Measurements from ENCODE around the gene CYSTM1.
"Not testable (repeated sequence)": the region's sequence is repeated elsewhere in the genome, so short reads cannot be mapped to it uniquely, and the experiment has no call there.

Gene CYSTM1

DNA sequence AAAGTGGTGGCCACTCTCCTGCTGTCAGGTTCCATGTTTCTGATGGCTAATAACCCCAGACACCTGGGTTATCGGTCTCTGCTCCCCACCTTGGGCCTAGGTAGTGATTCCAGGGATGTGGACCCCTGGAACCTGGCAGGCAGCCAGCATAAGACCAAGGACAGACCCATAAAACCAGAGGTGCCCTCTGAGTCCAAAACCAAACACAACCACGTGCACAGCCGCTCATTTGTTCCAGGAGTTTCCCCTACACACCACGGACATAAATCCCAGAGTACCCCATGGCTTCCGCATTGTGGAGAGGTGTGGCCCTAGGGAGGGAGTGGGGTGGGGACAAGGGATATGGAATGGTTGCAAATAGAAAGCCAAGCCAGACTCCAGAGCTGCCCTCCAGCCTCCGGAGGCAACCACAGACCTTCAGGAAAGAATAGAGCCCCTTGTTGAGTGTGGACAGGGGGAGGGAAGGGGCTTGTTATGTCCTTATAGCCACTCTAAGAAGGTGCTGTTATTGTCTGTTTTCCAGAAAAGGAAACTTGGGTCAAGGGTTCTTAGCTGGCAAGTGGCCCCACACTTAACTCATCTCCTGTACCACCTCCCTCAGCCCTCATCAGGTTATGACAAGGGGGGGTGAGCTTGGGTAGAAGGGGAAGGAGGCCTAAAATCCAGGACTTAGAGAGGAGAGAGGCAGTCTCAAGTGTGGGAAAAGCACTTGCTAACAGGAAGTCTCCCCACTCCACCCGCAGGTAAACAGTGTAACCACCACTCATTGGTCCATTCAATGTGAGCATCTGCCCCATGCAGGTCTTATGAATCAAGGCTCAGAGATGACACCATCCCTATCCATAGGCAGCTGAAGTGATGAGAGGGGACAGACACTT lies 23.6 kb upstream of the CYSTM1 start:
- DNase-seq, result no peak

DNA sequence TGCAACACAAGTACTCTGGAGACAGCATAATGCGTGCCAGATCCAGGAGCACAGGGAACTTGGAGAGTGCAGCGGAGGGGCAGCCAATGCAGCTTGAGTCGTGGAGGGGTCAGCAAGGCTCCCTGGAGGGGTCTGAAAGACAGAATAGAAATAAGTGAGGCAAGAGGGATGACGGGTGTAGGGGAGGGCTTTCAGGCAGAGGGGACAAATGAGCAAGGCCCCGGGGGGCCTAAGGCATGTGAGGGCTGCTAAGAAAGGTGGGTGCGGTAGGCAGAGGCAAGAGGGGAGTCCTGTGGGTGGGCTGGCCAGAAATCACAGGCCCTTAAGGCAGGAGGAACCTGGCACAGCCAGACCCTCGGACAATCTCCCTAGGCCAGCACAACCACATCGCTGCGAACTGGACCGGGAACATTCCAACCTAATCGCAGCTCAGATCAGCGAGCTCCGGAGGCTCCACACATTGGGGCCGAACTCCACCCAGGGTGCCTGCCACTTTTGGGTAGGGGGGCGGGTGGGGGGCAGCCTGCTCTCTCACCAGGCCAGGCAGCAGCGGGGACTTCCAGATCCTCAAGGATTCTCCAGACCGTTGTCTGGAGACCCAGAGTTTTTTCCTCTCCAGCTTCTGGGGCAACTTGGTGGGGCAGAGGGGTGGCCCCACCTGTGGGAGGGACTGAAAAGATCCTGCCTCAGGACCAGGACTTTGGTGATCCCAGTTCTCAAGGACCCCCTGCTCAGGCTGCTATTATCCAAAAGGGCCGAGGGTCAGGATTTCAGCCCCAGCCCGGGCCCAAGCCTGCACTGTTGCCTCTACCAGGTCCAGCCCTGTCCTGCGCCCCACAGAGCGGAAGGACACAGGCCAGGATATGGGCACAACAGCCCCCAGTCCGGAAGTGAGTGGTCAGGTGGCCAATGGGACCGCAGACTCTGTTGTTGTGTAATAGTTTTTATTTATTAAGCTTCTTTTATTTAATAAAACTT lies 22.7 kb upstream of the CYSTM1 start:
- no peak for DNase-seq

DNA sequence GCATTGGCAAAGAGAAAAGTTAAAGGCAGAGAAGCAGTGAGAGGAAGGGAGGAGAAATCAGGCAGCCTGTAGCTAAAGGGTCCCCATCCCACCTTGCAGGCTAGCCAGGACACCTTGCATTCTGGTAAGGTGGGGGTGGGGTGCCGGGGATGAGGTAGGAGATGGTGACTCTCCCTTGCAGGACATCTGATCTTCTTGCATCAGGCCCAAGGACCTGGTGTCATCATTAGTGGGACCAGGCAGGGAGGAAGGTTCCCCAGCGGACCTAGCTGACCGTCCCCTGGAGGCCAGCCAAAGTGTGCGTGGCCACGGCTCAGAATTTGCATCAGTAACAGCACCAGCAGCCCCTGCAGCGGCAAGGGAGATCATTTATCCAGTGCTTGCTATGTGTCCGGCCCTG lies 21.7 kb upstream of the CYSTM1 start:
- no peak for DNase-seq

DNA sequence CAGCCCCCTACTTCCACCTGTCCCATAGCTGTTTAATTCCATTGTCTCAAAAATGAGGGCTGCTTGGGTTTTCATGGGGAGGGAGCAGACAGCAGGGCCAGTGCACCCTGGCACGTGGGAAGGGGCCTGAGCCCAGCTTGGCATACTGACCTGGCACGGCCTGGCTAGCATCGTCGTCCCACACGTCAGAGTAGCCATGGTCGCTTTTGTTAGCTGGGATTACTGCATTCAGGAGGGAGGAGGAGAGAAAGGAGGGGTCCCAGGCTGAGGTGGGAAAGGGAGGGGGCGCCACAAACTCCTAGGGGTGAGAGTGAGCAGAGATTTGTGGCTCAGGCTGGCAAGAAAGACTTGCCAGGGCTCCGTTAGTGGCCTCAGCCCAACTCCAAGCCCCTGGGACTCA lies 21.1 kb upstream of the CYSTM1 start:
- DNase-seq, result no peak

DNA sequence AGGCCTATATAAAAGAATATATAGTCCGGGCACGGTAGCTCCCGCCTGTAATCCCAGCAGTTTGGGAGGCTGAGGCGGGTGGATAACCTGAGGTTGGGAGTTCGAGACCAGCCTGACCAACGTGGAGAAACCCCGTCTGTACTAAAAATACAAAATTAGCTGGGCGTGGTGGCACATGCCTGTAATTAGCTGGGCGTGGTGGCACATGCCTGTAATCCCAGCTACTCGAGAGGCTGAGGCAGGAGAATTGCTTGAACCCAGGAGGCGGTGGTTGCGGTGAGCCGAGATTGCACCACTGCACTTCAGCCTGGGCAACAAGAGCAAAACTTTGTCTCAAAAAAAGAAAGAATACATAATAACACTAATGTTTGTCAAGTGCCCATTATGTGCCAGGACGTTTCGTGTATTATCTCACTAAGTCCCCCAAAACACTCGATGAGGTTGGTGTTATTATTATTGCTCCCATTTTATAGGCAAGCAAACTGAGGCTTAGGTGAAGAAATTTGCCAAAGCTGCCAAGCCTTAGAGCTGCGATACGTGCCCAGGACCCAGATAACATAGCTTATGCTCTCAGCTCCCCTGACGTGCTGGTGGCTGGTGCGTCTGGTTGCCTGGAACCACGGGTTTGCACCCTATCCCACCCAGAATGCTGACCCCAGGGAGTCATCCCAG lies 20.1 kb upstream of the CYSTM1 start:
- not testable (repeated sequence) for DNase-seq

DNA sequence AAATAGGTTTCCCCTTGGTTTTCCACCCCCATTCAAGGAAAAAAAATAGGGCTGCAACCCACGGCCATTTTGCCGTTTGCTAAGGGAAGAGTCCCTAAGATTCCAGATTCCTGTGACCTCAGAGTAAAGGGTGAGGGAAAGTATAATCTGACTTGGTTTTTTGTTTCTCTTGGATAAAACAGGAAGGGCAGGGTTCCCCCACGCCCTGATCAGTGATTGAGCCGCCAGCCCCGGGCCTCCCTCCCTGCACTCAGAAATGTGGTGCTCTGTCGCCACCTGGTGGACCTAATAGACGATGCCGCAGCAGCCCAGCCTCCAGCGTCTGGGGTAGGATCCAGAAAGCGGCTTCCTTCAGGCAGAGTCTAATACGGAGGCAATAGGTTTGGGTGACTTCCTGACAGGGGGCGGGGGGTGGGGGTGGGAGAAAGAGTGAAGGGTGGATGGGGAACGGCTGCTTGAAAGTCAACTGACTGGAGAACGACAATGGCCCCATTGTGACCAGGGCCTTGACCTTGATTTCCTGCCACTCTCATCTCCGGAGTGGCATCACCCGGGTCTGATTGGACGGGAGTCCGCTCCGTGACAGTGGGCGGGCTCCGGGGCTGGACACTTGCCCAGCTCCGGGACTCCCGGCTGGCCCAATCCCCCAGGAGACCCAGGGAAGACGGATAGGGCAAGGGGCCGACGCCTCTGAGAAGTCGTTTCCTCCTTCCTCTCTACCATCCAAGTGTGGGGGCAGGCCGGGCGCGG lies 17.8 kb upstream of the CYSTM1 start:
- DNase-seq, result peak; percentile 81

DNA sequence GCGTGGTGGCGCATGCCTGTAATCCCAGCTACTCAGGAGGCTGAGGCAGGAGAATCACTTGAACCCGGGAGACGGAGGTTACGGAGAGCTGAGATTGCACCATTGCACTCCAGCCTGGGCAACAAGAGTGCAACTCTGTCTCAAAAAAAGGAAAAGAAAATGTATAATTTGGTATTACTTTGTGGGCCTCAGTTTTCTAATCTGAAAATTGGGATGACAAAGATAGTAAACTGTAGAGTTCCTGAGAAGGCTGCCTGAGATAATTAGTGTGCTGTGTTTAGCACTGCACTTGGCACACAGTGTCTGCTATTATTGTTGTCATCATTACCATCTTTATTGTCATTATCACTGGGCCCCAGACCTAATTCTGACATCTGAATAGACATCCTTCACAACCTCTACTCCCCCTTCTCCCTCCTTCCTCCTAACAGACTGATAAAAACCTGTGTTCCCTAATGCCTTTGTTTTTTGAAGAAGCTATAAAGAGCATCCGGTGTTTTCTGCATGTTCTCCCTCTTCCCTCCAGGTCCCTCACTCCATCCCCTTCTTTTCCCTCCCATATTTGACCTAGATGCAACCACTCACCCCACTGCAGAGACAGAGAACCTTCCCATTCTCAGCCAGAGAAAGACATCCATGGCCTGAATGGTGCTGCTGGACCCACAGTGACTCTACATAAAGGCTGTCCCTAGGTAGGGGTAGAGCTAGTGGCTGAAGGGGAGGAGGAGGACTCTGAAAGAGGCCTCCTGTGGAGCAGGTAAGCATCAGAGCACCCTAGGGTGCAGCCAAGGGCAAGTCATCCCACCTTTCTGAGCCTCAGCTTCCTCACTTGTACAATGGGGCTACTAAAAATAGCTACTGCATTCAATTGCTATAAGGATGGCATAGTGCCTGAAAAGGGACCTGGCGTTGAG lies 15.7 kb upstream of the CYSTM1 start:
- no peak for DNase-seq

DNA sequence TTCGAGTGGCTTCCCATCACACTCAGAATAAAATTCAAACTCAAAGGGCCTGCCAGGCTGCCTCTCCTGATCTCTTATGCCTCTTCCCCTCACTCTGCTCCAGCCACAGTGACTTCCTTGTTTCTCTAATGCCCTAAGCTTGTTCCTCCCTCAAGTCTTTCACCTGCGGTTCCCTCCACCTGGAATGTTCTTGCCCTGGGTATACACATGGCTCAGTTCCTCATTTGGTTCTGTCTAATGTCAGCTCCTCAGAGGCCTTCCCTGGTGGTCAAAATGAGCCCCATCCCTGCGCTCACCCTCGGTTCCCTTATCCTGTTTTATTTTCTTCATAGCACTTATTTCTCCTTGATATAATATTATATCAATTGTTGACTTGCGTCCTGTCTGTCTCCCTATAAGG lies 12.7 kb upstream of the CYSTM1 start:
- no peak for DNase-seq

DNA sequence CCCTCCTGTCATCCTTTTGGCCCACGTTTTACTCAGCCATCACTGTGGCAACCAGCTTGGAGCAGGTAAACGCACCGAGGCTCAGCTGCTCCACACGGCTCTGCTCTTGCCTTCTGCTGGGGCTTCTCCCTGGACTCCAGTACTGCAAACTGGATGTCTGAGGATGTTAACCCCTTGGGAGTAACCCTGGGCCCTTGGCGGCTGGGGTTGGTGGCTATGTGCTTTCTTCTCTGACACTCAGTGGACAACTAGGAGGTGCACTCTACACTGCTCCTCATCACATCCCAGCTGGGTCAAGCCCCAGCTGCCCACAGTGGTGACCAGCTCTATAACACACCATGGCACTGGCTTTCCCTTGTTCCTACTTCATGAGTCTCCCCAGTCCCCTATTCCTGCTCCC lies 12.2 kb upstream of the CYSTM1 start:
- no peak for DNase-seq

DNA sequence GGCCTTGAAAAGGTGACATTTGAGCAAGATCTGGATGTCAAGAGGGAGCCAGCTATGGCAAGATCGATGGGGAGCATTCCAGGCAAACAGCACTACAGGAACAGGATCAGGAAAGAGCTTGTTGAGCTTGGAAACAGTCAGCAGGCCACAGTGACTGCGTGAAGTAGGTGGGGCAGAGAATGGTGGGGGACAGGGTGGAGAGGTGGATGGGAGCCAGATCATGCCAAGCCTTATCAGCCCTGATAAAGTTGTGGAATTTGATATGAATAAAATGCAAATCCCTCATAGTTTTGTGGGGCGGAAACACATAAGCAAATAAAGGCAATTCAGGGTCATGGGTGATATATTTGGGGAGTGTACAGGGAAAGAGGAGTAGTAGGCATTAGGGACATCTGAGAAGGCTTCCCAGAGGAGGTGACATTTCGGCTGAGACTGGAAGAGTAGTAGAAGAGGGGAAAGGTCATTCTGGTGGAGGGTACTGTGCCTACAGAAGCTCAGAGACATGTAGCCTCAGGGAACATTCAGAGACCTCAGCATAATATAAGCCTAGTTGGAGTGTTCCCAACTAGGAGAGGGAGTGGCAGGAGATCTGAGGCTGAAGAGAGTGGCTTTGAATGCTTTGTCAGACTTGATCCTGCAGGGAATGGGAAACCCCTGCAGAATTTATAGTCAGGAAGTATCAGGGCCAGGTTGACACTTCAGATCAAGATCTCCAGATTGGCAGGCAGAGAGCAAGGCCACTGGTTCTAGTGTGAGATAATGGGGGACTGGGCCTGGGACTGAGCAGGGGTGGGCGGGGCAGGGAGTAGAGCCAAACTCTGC lies 9.7 kb upstream of the CYSTM1 start:
- no peak for DNase-seq

DNA sequence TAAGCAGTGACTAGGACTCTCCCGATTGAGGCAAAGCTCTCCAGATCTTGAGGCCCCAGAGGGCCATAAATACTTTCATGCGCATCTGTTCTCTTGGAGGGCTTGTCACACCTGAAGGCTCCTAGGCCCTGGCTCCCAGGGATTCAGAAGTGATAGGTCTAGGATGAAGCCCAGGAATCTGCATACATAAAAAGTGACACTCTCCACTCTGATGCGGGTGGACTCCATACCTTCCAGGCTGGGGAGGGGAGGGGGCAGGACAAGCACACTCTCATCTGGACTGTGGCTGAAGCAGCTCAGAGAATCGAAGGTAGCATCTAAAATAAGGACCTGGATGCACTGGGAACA lies 9.1 kb upstream of the CYSTM1 start:
- DNase-seq, result no peak

DNA sequence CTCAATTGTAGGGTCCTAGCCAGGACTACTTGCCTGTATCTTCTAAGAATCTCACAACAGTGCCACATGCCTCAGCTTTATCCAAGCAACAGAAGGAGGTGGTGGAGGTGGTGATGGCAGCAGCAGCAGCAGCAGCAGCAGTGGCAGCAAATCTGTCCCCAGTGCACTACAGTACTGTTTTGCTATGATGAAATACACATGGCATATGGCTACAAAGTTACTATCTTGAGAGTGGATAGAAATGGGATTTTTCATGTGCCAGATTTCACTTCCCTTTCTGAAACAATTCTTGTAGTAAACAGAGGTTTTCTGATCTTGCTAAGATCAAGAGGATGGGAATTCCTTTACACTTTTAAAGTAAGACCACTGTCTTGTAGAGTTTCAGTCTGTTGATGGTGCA lies 8.1 kb upstream of the CYSTM1 start:
- DNase-seq, result no peak

DNA sequence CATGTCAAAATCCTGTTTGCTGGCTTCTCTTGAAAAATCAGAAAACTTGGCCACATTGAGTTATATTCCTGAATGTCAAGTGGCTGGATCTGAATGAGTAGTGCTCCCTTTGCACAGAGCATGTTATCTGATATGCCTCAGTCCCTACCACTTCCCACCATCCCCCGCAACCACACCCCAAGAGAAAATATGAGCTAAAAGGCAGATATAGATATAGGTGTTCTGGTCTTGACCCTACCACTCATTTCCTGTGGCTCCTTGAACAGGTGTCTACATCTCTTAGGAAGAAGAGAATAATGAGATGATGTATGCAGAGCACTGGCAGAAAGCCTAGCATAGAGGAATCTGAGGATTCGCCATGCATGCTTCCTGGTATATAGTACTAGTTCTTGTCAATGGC lies 6.6 kb upstream of the CYSTM1 start:
- no peak for DNase-seq

DNA sequence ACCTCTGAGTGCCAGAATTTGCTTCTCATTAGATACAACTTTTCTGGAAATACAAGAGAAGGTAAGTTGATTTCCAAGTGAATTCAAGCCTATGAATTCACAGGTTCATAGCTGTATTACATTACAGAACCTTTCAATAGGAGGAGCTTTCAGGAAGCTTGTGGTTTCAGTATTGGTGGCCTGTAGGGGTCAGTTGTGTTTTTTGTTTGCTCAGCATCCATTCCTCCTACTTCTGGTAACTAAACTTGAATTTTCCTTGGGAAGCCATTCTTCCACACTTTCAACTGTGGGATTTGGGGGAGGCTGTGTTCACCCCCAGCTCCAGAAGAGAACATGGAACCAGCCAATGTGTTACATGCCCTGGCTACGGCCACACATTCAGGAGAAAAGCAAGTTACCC lies 5.6 kb upstream of the CYSTM1 start:
- DNase-seq, result no peak

DNA sequence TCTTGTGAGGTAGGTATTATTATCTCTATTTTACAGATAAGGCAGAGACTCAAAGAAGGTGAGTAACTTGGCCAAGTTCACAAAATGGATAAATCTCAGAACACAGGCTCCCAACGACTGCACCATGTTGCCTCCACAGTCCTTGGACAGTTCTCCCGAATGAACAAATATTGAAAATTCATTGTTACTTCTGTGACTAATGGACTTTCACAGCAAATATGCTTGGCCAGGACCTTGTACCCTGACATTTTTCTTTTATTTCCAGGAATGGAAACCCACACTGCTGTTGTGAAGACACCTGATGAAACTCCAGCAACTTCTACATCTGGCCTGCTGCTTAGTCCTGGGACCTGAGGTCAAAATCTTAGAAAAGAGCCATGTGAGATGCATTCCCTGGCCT lies 2.5 kb upstream of the CYSTM1 start:
- no peak for DNase-seq

DNA sequence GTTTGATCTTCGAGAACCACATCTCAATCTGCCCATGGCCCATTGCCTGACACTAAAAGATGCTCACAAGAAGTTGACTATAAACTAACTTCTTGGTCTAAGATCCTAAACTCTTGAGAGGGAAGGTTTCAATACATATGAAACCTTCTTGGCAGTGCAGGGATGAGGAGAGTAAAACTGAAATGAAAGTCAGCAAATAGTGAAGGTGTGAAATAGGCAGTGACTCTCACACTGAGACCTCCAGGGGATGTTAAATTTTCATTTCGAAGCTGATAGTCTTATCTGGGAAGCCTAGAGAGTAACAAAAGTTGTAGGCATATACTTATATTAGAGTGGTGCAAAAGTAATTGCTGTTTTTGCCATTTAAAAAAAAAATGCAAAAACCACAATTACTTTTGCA lies 974 bp upstream of the CYSTM1 start:
- no peak for DNase-seq

DNA sequence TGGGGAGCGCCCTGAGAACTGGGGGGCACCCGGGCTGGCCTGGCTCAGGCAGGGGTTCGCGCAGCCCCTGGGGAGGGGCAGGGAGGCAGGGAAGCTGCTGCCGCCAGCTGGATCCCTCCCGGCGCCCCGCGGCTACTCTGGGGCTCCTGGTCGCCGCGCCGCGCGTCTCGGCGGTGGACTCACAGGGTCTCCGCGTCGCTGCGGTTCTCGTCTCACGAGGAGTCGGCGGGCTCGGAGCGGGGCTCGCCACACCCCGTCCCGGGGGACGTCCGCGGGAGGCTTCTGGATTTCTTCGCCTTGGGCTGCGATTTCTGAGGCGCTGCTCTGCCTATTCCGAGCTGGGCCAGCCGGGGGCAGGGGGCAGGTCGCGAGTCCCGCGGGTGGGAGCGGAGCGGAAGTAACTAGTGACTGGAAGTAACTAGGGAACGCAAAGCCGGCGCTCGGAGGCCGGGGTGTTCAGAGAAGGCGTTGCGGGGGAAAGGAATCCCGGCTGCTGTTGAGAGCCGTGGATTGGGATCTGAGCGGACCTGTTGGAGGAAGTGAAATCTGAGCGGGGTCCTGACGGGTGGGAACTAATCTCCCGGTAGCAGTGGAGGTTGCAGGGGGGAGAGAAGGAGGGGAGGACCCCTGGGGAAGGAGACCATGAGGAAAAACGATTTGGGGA lies 511 bp downstream of the CYSTM1 start:
- peak; percentile 47 for DNase-seq

DNA sequence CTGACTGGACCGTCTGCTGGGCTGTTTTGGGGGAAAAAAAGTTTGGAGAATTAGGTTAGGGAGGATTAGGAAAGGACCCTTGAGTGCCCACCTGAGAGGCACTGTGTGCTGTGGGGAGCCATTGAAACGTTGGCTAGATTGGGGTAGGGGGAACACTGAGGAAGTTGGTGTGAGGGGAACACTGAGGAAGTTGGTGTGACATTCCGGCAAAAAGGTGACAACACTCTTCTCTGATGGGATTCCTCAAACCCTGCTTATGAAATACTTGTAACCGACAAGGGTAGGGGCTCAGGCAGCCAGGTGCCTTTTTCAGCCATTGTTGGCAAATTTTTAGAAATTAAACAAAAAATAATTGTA lies 1.0 kb downstream of the CYSTM1 start:
- DNase-seq, result no peak

DNA sequence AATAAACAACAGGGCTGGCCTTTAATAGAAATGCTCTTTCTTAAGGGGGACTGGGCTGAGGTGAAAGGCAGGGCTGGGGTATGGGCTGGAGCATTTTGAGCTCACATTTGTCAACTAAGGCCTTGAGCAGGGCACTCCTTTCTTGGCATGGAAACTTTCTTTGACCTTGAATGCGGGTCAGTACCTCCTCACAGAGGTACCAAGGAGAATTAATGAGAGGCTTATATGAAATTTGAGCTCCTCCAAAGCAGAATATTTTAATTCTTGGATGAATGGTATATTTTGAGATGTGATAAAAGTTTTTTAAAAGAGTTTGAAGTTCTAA lies 3.1 kb downstream of the CYSTM1 start:
- DNase-seq, result no peak

DNA sequence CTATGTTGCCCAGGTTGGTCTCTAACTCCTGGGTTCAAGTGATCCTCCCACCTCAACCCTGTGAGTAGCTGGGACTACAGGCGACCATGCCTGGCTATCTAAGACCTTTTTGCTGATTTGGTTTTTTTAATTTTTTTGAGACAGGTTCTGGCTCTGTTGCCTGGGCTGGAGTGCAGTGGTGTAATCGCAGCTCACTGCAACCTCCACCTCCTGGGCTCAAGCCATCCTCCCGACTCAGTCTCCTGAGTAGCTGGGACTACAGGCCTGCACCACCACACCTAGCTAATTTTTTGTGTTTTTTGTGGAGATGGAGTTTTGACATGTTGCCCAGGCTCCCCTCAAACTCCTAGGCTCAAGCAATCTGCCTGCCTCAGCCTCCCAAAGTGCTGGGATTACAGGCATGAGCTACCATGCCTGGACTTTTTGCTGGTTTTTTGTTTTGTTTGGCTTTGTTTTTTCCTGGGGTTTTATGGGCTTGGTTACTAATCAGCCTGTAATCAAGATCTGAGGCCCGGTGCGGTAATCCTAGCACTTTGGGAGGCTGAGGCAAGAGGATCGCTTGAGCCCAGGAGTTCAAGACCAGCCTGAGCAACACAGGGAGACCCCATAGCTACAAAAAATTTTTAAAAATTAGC lies 3.6 kb downstream of the CYSTM1 start:
- DNase-seq, result no peak
